Brain microvascular endothelial cell (primary cell): ENCODE results near the gene CD164L2.

Source experiments
- DNase-seq: peaks from one replicate; pipeline ENCODE4 v3.0.0-alpha.2; 2020
- H3K27ac ChIP-seq: fragments of 250-450 bp; sonication (Bioruptor Pico); 2 replicates; pipeline ENCODE4 v1.5.1; 2020; ENCODE audit warnings: mild to moderate bottlenecking, moderate library complexity
- H3K27me3 ChIP-seq: fragments of 250-450 bp; sonication (Bioruptor Pico); replicated peaks from 2 replicates; pipeline ENCODE4 v1.5.1; 2020; ENCODE audit warnings: mild to moderate bottlenecking
- H3K36me3 ChIP-seq: fragments of 250-450 bp; sonication (Bioruptor Pico); replicated peaks from 2 replicates; pipeline ENCODE4 v1.5.1; 2020; ENCODE audit warnings: mild to moderate bottlenecking
- H3K4me3 ChIP-seq: 2 replicates; pipeline ENCODE4 v1.5.1; 2011; ENCODE audit warnings: low read depth, mild to moderate bottlenecking, control low read depth, low read length, moderate library complexity
- CTCF ChIP-seq: IDR thresholded peaks from 2 replicates; pipeline ENCODE4 v1.5.1; 2011; ENCODE audit warnings: low read depth, mild to moderate bottlenecking, moderate library complexity, low read length, control low read depth, inconsistent platforms; ENCODE audit errors: missing control alignments
- in situ Hi-C: cut with HindIII; loops from 2 replicates; pipeline ENCODE4 v1.10.0; 2017; ENCODE audit warnings: low sequenced_read_pairs, low pct_ligation_motif_present

CD164L2 gene

GRCh38 chr1:27333717-27334279, 49.3 kb downstream of the CD164L2 start:
- in situ Hi-C loops: no loop called here
- H3K4me3 ChIP-seq: no peak overlapping the region
- DNase-seq: no peak
- peaks cover 50% of the 10 kb centered on the region for H3K36me3 ChIP-seq
- H3K27ac ChIP-seq: no peak overlapping the region
- H3K27me3 ChIP-seq: no peaks in the 10 kb centered on the region
- TF ChIP-seq CTCF: no peak

- Histone ChIP-seq H3K27me3 (no peaks in the 10 kb centered on the region), H3K27ac (no peak overlapping the region), H3K4me3 (no peak overlapping the region), H3K36me3 (peaks cover 50% of the 10 kb centered on the region)
- DNase-seq: no peak
- TF ChIP-seq CTCF: peak; percentile 91
- in situ Hi-C loops: no loop called here
Observed at GRCh38 chr1:27332536-27333281, 50.4 kb downstream of the CD164L2 start.

- in situ Hi-C loops: no loop called here
- Histone ChIP-seq H3K27me3 (no peaks in the 10 kb centered on the region), H3K36me3 (peaks cover 48% of the 10 kb centered on the region), H3K27ac (no peak overlapping the region), H3K4me3 (no peak overlapping the region)
- no peak for TF ChIP-seq CTCF
- DNase-seq: no peak
Observed at GRCh38 chr1:27331922-27332321, 51.2 kb downstream of the CD164L2 start.

GRCh38 chr1:27331426-27331825, 51.7 kb downstream of the CD164L2 start:
- Histone ChIP-seq H3K27me3 (no peaks in the 10 kb centered on the region), H3K4me3 (no peak overlapping the region), H3K36me3 (peaks cover 44% of the 10 kb centered on the region), H3K27ac (no peak overlapping the region)
- in situ Hi-C loops: no loop called here
- TF ChIP-seq CTCF: no peak
- DNase-seq: no peak

- H3K4me3 ChIP-seq: no peak overlapping the region
- peaks cover 43% of the 10 kb centered on the region for H3K36me3 ChIP-seq
- TF ChIP-seq CTCF: no peak
- no peaks in the 10 kb centered on the region for H3K27me3 ChIP-seq
- in situ Hi-C loops: no loop called here
- no peak for DNase-seq
- no peak overlapping the region for H3K27ac ChIP-seq
Observed at GRCh38 chr1:27330786-27331185, 52.3 kb downstream of the CD164L2 start.
